ENCODE measurements around the gene ATP12A.

- no peak for TF ChIP-seq EZH2 (IDR thresholded peaks at IDR 0.05)
- TF ChIP-seq POLR2AphosphoS5 (IDR thresholded peaks at IDR 0.05; ENCODE audit: borderline replicate concordance, low read depth, low read length): no peak
- no peak for TF ChIP-seq FOXP2 (optimal IDR thresholded peaks at IDR 0.05; ENCODE audit: control extremely low read depth, extremely low read length, insufficient read depth)
Observed at GRCh38 chr13:24687611-24688010, 7.4 kb downstream of the ATP12A start.
